AG08395 (cell line): ENCODE results near the gene GALNT4.

Source experiments
- DNase-seq: peaks from one replicate; pipeline ENCODE4 v3.0.0; 2012; ENCODE audit warnings: mixed read lengths, low spot score

GALNT4 gene

GRCh38 chr12:89529738-89530137, 5.1 kb upstream of the GALNT4 start:
- peak; percentile 70 for DNase-seq

GRCh38 chr12:89528434-89528833, 3.8 kb upstream of the GALNT4 start:
- no peak for DNase-seq

GRCh38 chr12:89525824-89526770, 1.5 kb upstream of the GALNT4 start, which contains the start of gene POC1B:
TSS of gene POC1B (minus strand) at chr12:89526047. CDS start at chr12:89525895, 152 bp downstream.
- DNase-seq, result peak; percentile 75

GRCh38 chr12:89525305-89525823, 768 bp upstream of the GALNT4 start:
- peak; percentile 32 for DNase-seq

GRCh38 chr12:89523843-89524540, 604 bp downstream of the GALNT4 start:
- no peak for DNase-seq

- no peak for DNase-seq
Observed at GRCh38 chr12:89523393-89523792, 1.2 kb downstream of the GALNT4 start.

- no peak for DNase-seq
Observed at GRCh38 chr12:89521364-89522223, 3.0 kb downstream of the GALNT4 start.

- no peak for DNase-seq
Observed at GRCh38 chr12:89517720-89518119, 6.9 kb downstream of the GALNT4 start.

GRCh38 chr12:89516633-89517032, 8.0 kb downstream of the GALNT4 start:
- no peak for DNase-seq

- DNase-seq, result no peak
Observed at GRCh38 chr12:89514751-89515150, 9.8 kb downstream of the GALNT4 start.

GRCh38 chr12:89513544-89513943, 11.1 kb downstream of the GALNT4 start:
- DNase-seq, result no peak

- DNase-seq, result no peak
Observed at GRCh38 chr12:89507015-89507824, 17.4 kb downstream of the GALNT4 start.

- no peak for DNase-seq
Observed at GRCh38 chr12:89506050-89506449, 18.5 kb downstream of the GALNT4 start.

- DNase-seq, result no peak
Observed at GRCh38 chr12:89504560-89505346, 19.8 kb downstream of the GALNT4 start.

- no peak for DNase-seq
Observed at GRCh38 chr12:89501793-89502192, 22.8 kb downstream of the GALNT4 start.

- no peak for DNase-seq
Observed at GRCh38 chr12:89499857-89500256, 24.7 kb downstream of the GALNT4 start.

- DNase-seq, result no peak
Observed at GRCh38 chr12:89497467-89497866, 27.1 kb downstream of the GALNT4 start.

- DNase-seq, result no peak
Observed at GRCh38 chr12:89497005-89497404, 27.6 kb downstream of the GALNT4 start.

GRCh38 chr12:89494411-89495231, 30.0 kb downstream of the GALNT4 start:
- DNase-seq, result peak; percentile 16
